HCT116 (cell line): ENCODE data around the gene MPP7.

Experiments used
- EGR1 ChIP-seq: IDR thresholded peaks from 2 replicates; pipeline ENCODE4 v1.6.1; 2012; ENCODE audit warnings: low read depth
- ELF1 ChIP-seq: IDR thresholded peaks from 2 replicates; pipeline ENCODE4 v1.6.1; 2012; ENCODE audit warnings: low read depth, borderline replicate concordance
- EZH2 ChIP-seq: fragments of 200-600 bp; sonication (generic); IDR thresholded peaks from 2 replicates; pipeline ENCODE4 v1.6.1; 2017; ENCODE audit warnings: antibody characterized with exemption, mixed run types
- EZH2phosphoT487 ChIP-seq: fragments of 200-600 bp; IDR thresholded peaks from 2 replicates; pipeline ENCODE4 v1.6.1; 2018; ENCODE audit warnings: antibody characterized with exemption, borderline replicate concordance
- JUND ChIP-seq: IDR thresholded peaks from 2 replicates; pipeline ENCODE4 v1.6.1; 2012
- POLR2A ChIP-seq: IDR thresholded peaks from 2 replicates; pipeline ENCODE4 v1.7.0; 2011; ENCODE audit warnings: borderline replicate concordance; ENCODE audit not compliant: insufficient read depth, insufficient read length; ENCODE audit errors: extremely low read depth
- POLR2AphosphoS5 ChIP-seq: IDR thresholded peaks from 2 replicates; pipeline ENCODE4 v1.6.1; 2011; ENCODE audit warnings: mild to moderate bottlenecking, low read depth, low read length, moderate library complexity
- SIN3A ChIP-seq: IDR thresholded peaks from 2 replicates; pipeline ENCODE4 v1.6.1; 2012; ENCODE audit warnings: low read depth
- SP1 ChIP-seq: IDR thresholded peaks from 2 replicates; pipeline ENCODE4 v1.6.1; 2012; ENCODE audit warnings: low read depth
- ZNF274 ChIP-seq: fragments of 200-500 bp; sonication (Bioruptor generic); IDR thresholded peaks from 2 replicates; pipeline ENCODE4 v1.6.1; 2014; ENCODE audit warnings: mild to moderate bottlenecking, low read depth, low read length, inconsistent platforms
- TF ChIP-seq, protein P1 (sequence below): IDR thresholded peaks from 2 replicates; pipeline ENCODE4 v1.6.1; 2012; ENCODE audit warnings: low read depth
- TF ChIP-seq, protein P2 (sequence below): IDR thresholded peaks from 2 replicates; pipeline ENCODE4 v1.6.1; 2012
- TF ChIP-seq, protein P3 (sequence below), 3 experiments: fragments of 200-600 bp in 1 of 3; sonication (generic) in 1 of 3; IDR thresholded peaks in 2 of 3; conservative IDR thresholded peaks in 1 of 3; 2 replicates each; pipeline ENCODE4 v1.5.1; 2012 to 2017; ENCODE audit warnings: low read depth in 2 of 3, low read length in 2 of 3, antibody characterized with exemption in 1 of 3, borderline replicate concordance in 1 of 3, control low read depth in 1 of 3, mild to moderate bottlenecking in 1 of 3, mixed read lengths in 1 of 3, mixed run types in 1 of 3, moderate library complexity in 1 of 3; ENCODE audit not compliant: insufficient read depth in 1 of 3
- TF ChIP-seq, protein P4 (sequence below): IDR thresholded peaks from 2 replicates; pipeline ENCODE4 v1.6.1; 2012

DNA sequence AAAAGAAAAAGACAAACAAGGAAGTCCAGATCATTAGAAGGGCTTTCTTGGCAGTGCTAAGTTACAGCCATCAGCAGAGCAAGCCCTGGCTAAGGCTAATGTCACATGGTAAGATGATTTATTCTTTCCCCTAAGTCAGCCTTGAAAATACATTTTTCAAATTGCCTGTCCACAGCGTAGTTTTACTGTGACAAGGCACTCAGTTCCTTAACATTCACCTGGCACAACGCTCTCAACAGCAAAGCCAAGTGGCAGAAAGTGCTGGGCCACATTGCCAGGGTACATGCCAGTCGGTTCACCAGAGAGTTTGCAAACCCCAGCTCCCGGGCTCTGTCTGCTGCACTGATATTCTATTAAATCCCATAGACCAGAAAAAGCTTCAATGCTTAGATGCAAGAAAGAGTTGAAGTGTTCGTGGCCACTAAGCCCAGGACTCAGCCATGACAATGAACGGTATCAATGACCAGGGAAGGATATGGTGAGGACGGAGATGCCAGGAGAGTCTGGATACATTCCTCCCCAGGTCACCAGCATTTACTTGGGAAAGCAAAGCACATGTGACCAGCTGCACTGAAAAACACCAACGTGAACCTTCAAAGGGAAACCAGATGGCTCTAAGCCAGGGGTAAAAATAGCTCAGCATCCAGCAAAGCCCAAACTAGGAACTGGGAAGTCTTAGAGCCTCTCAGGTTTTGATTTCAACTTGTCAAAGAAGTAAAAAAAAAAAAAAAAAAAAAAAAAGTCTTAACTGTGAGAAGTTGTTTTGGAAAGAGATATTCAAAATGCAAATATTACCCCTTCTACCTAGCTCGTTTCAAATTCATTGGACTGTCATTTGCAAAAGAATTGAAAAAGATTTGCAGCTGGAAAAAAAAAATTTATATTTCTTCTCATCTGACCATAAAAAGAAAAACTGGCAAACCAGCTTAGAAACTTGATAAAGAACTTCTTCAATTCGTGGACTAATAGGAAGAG lies 23.9 kb upstream of the MPP7 start:
- TF ChIP-seq, protein P1, sequence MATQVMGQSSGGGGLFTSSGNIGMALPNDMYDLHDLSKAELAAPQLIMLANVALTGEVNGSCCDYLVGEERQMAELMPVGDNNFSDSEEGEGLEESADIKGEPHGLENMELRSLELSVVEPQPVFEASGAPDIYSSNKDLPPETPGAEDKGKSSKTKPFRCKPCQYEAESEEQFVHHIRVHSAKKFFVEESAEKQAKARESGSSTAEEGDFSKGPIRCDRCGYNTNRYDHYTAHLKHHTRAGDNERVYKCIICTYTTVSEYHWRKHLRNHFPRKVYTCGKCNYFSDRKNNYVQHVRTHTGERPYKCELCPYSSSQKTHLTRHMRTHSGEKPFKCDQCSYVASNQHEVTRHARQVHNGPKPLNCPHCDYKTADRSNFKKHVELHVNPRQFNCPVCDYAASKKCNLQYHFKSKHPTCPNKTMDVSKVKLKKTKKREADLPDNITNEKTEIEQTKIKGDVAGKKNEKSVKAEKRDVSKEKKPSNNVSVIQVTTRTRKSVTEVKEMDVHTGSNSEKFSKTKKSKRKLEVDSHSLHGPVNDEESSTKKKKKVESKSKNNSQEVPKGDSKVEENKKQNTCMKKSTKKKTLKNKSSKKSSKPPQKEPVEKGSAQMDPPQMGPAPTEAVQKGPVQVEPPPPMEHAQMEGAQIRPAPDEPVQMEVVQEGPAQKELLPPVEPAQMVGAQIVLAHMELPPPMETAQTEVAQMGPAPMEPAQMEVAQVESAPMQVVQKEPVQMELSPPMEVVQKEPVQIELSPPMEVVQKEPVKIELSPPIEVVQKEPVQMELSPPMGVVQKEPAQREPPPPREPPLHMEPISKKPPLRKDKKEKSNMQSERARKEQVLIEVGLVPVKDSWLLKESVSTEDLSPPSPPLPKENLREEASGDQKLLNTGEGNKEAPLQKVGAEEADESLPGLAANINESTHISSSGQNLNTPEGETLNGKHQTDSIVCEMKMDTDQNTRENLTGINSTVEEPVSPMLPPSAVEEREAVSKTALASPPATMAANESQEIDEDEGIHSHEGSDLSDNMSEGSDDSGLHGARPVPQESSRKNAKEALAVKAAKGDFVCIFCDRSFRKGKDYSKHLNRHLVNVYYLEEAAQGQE = no peak
- TF ChIP-seq, protein P2, sequence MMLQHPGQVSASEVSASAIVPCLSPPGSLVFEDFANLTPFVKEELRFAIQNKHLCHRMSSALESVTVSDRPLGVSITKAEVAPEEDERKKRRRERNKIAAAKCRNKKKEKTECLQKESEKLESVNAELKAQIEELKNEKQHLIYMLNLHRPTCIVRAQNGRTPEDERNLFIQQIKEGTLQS = no peak
- TF ChIP-seq, protein P3, sequence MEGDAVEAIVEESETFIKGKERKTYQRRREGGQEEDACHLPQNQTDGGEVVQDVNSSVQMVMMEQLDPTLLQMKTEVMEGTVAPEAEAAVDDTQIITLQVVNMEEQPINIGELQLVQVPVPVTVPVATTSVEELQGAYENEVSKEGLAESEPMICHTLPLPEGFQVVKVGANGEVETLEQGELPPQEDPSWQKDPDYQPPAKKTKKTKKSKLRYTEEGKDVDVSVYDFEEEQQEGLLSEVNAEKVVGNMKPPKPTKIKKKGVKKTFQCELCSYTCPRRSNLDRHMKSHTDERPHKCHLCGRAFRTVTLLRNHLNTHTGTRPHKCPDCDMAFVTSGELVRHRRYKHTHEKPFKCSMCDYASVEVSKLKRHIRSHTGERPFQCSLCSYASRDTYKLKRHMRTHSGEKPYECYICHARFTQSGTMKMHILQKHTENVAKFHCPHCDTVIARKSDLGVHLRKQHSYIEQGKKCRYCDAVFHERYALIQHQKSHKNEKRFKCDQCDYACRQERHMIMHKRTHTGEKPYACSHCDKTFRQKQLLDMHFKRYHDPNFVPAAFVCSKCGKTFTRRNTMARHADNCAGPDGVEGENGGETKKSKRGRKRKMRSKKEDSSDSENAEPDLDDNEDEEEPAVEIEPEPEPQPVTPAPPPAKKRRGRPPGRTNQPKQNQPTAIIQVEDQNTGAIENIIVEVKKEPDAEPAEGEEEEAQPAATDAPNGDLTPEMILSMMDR (IDR thresholded peaks at IDR 0.05 in 2 of 3, conservative IDR thresholded peaks at IDR 0.05 in 1 of 3; ENCODE audit: borderline replicate concordance in 1 of 3, insufficient read depth in 1 of 3, low read depth in 2 of 3, low read length in 2 of 3) = no peak
- TF ChIP-seq ZNF274 (no peak), EZH2phosphoT487 (no peak), SIN3A (no peak), EZH2 (no peak), SP1 (no peak), POLR2A (no peak), POLR2AphosphoS5 (no peak), EGR1 (no peak), JUND (no peak), ELF1 (no peak)
- TF ChIP-seq, protein P4, sequence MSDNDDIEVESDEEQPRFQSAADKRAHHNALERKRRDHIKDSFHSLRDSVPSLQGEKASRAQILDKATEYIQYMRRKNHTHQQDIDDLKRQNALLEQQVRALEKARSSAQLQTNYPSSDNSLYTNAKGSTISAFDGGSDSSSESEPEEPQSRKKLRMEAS = peak; percentile 13; the same call in 1 of the 2 replicates
